Measurements from ENCODE around the gene STMN1. TPM values are rescaled to one million over a fixed set of nuclear protein-coding genes. Genes with fewer than 3 reads are reported as not detected.

The STMN1 gene
- total RNA-seq, 4 donors from 2014 or later, result 15.0 to 25.7 (median 16.8) TPM

- Histone ChIP-seq H3K4me3 (no peak overlapping the region), H3K4me1 (peaks cover 10 to 39% (median 37%) of the 10 kb centered on the region in 4 donors), H3K27me3 (no peaks in the 10 kb centered on the region), H3K27ac (replicated peaks in 1 of 4) (peak overlapping the region; percentile 15 to 91 (median 79)), H3K9me3 (no peaks in the 10 kb centered on the region), H3K36me3 (no peaks in the 10 kb centered on the region)
- no peak for DNase-seq (ENCODE audit: extremely low spot score)
- 72% methylated on average over 5 of the region's 5 CpGs for WGBS
- intact Hi-C loops (cut with DNase I), result no loop called here
- no peak for TF ChIP-seq POLR2A (IDR thresholded peaks at IDR 0.05; ENCODE audit: low read depth)
Observed at GRCh38 chr1:25891606-25892005, 14.6 kb downstream of the STMN1 start.

DNA sequence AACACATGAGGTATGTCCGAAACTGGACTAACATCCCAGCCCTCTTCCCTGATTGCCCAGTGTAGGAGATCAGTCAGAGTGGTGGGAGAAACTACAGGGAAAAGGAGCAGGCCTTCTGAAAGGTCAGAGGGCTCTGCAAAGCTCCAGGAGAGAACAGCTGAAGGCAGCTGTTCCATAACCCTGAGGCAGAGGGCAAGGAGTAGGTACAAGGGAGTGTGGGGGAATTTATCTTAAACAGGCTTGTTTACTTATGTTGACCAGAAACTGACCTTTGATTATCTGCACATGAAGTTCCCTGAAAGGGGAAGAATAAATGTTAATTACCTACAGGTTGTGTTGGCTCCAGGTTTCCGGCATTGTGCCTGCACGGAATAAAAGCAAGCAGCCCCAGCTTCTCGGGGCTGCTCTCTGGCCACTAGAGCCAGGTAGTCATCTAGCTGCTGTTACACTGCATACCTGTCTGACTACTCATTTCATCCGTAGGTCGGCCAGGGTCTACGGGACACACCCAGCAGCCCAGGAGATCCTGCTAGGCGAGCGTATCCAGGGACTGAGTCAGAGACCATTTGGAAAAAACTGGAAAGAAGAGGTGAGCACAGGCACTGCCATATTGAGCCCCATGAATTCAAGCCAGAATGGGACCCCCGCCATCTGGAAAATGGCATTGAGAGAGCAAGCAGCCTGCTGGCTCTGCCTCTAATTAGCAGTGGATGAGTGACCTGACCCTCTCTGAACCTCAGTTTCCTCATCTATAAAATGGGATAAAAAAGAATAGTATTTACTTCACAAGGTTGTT, 15.8 kb downstream of the STMN1 start:
- H3K36me3 ChIP-seq, result no peaks in the 10 kb centered on the region
- H3K27me3 ChIP-seq, result no peaks in the 10 kb centered on the region
- H3K9me3 ChIP-seq, result no peaks in the 10 kb centered on the region
- no peak for TF ChIP-seq POLR2A (IDR thresholded peaks at IDR 0.05; ENCODE audit: low read depth)
- no peak for TF ChIP-seq POLR2AphosphoS5 (IDR thresholded peaks at IDR 0.05)
- no peak for TF ChIP-seq EP300 (IDR thresholded peaks at IDR 0.05)
- TF ChIP-seq, protein P1, sequence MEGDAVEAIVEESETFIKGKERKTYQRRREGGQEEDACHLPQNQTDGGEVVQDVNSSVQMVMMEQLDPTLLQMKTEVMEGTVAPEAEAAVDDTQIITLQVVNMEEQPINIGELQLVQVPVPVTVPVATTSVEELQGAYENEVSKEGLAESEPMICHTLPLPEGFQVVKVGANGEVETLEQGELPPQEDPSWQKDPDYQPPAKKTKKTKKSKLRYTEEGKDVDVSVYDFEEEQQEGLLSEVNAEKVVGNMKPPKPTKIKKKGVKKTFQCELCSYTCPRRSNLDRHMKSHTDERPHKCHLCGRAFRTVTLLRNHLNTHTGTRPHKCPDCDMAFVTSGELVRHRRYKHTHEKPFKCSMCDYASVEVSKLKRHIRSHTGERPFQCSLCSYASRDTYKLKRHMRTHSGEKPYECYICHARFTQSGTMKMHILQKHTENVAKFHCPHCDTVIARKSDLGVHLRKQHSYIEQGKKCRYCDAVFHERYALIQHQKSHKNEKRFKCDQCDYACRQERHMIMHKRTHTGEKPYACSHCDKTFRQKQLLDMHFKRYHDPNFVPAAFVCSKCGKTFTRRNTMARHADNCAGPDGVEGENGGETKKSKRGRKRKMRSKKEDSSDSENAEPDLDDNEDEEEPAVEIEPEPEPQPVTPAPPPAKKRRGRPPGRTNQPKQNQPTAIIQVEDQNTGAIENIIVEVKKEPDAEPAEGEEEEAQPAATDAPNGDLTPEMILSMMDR (IDR thresholded peaks at IDR 0.05), result no peak
- WGBS, result 83% methylated on average over 9 of the region's 10 CpGs
- DNase-seq (ENCODE audit: extremely low spot score), result no peak
- no peak overlapping the region for H3K27ac ChIP-seq (replicated peaks in 1 of 4)
- intact Hi-C loops (cut with DNase I), result no loop called here
- H3K4me1 ChIP-seq, result peaks cover 4 to 30% (median 28%) of the 10 kb centered on the region in 4 donors
- H3K4me3 ChIP-seq, result no peak overlapping the region

DNA sequence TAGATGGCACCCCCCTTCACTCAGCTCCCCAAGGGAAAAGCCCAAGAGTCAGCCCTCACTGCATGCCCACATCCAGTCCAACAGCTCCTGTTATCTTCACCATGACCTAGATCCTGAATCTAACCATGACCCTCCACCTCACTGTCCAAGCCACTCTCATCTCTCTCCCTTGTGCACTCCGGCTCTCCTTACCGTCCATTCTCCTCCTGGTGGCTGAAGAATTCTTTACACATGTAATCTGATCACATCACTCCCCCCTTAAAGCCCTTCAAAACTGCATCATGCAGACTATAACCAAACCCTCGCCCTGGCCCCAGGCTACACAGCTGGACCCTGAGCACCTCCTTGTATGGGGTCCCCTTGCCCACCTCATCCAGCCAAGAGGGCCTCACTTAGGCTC, 16.7 kb downstream of the STMN1 start:
- no peaks in the 10 kb centered on the region for H3K9me3 ChIP-seq
- peaks cover 0 to 24% (median 23%) of the 10 kb centered on the region in 4 donors for H3K4me1 ChIP-seq
- intact Hi-C loops (cut with DNase I), result no loop called here
- H3K4me3 ChIP-seq, result no peak overlapping the region
- TF ChIP-seq, protein P1 (IDR thresholded peaks at IDR 0.05), result no peak
- no peak for TF ChIP-seq EP300 (IDR thresholded peaks at IDR 0.05)
- no peak for TF ChIP-seq POLR2A (IDR thresholded peaks at IDR 0.05; ENCODE audit: low read depth)
- no peak for DNase-seq (ENCODE audit: extremely low spot score)
- WGBS, result 88% methylated on average over 3 of the region's 3 CpGs
- no peak overlapping the region for H3K27ac ChIP-seq (replicated peaks in 1 of 4)
- H3K36me3 ChIP-seq, result no peaks in the 10 kb centered on the region
- no peaks in the 10 kb centered on the region for H3K27me3 ChIP-seq

GRCh38 chr1:25888426-25888987, 17.7 kb downstream of the STMN1 start:
- Histone ChIP-seq H3K4me1 (peaks cover 0 to 24% (median 23%) of the 10 kb centered on the region in 4 donors), H3K27me3 (no peaks in the 10 kb centered on the region), H3K4me3 (no peak overlapping the region), H3K27ac (replicated peaks in 1 of 4) (no peak overlapping the region), H3K36me3 (no peaks in the 10 kb centered on the region), H3K9me3 (no peaks in the 10 kb centered on the region)
- 80% methylated on average over 7 of the region's 7 CpGs for WGBS
- no peak for DNase-seq (ENCODE audit: extremely low spot score)
- intact Hi-C loops (cut with DNase I), result no loop called here
- TF ChIP-seq POLR2AphosphoS5 (IDR thresholded peaks at IDR 0.05) (no peak), POLR2A (IDR thresholded peaks at IDR 0.05; ENCODE audit: low read depth) (no peak), EP300 (IDR thresholded peaks at IDR 0.05) (no peak)
- TF ChIP-seq, protein P1 (IDR thresholded peaks at IDR 0.05), result no peak

DNA sequence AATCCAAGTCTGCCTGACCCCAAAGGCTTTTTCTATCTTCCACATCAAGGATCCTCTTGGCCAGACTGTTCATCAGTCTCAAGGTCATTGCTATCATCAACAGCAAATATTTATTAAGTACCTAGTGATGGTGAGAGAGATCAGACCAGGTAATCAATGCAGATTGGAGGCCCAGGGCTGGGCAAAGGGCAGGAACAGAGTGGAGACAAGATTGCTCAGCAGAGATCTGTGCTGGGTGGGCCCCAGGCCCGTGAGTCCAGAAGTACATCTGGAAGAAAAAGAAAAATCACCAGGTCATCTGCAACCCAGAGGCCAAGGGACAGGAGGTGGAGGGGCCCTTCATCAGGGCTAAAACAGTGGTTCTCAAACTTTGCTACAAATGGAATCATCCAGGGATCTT, 20.6 kb downstream of the STMN1 start:
- Histone ChIP-seq H3K36me3 (no peaks in the 10 kb centered on the region), H3K4me1 (peaks cover 0 to 2% (median 0%) of the 10 kb centered on the region in 4 donors), H3K4me3 (no peak overlapping the region), H3K27me3 (no peaks in the 10 kb centered on the region), H3K9me3 (no peaks in the 10 kb centered on the region), H3K27ac (replicated peaks in 1 of 4) (no peak overlapping the region)
- no peak for DNase-seq (ENCODE audit: extremely low spot score)
- WGBS, result 100% methylated on average over 1 of the region's 1 CpG
- TF ChIP-seq POLR2AphosphoS5 (IDR thresholded peaks at IDR 0.05) (no peak), EP300 (IDR thresholded peaks at IDR 0.05) (no peak), POLR2A (IDR thresholded peaks at IDR 0.05; ENCODE audit: low read depth) (no peak)
- TF ChIP-seq, protein P1 (IDR thresholded peaks at IDR 0.05), result no peak
- intact Hi-C loops (cut with DNase I), result no loop called here

Measured in esophagus muscularis mucosa (tissue), 4 donors.